K562 (cell line): Measurements from ENCODE around the gene CMBL. TPM values are rescaled to one million over a fixed set of nuclear protein-coding genes. Genes with fewer than 3 reads are reported as not detected.

Experiments
- ARID4B ChIP-seq: sonication (generic); formaldehyde crosslinking; IDR thresholded peaks from 2 replicates; pipeline ENCODE4 v1.8.0; 2022; ENCODE audit warnings: mild to moderate bottlenecking, missing genetic modification reagents
- CCAR2 ChIP-seq: fragments of 200-400 bp; formaldehyde crosslinking; IDR thresholded peaks from 2 replicates; pipeline ENCODE4 v1.6.1; 2017; ENCODE audit warnings: mild to moderate bottlenecking, low read depth, low read length
- HMG20A ChIP-seq: fragments of 450-650 bp; formaldehyde crosslinking; conservative IDR thresholded peaks from 2 replicates; pipeline ENCODE4 v1.4.0; 2020; ENCODE audit warnings: mild to moderate bottlenecking, mixed read lengths
- REST ChIP-seq, 2 experiments: fragments of 450-650 bp; formaldehyde crosslinking in 1 of 2; IDR thresholded peaks; 2 replicates each; pipeline versions ENCODE4 v1.4.0 to v1.6.1; 2014 to 2020; ENCODE audit warnings: mild to moderate bottlenecking in 2 of 2, borderline replicate concordance in 1 of 2, low read depth in 1 of 2
- RNF2 ChIP-seq: sonication (generic); IDR thresholded peaks from 2 replicates; pipeline ENCODE4 v1.6.1; 2016
- SRSF1 ChIP-seq: fragments of 200-400 bp; formaldehyde crosslinking; IDR thresholded peaks from 2 replicates; pipeline ENCODE4 v1.6.1; 2017; ENCODE audit warnings: mild to moderate bottlenecking, low read depth, low read length, moderate library complexity
- UBTF ChIP-seq, 2 experiments: IDR thresholded peaks; 2 replicates each; pipeline ENCODE4 v1.6.1; 2012; ENCODE audit warnings: improper control_type of control experiment in 2 of 2, low read depth in 2 of 2, low read length in 2 of 2, borderline replicate concordance in 1 of 2
- ZBTB43 ChIP-seq: sonication (generic); formaldehyde crosslinking; IDR thresholded peaks from 2 replicates; pipeline ENCODE4 v1.8.0; 2023; ENCODE audit warnings: mild to moderate bottlenecking, missing genetic modification reagents
- polyA plus RNA-seq, 8 experiments: library from polyadenylated mRNA; depleted of rRNA in 4 of 8; stranded (reverse) in 5 of 8; unstranded in 3 of 8; fragments of >200 nt; fragmentation: Nextera tagmentation in 2 of 8; fragmentation: Illumina TruSeq in 1 of 8; extraction: Ambion mirVana in 2 of 8; extraction: Trizol in 1 of 8; gene quantifications; 2 replicates each; pipeline versions ENCODE4 v1.2.1 to v1.2.3, GENCODE V29; 2011 to 2014; ENCODE audit warnings: inconsistent platforms in 1 of 8, missing spikeins in 1 of 8
- total RNA-seq, 7 experiments: library from RNA; depleted of rRNA in 6 of 7; stranded (reverse); fragments of >200 nt in 6 of 7; fragmentation: Illumina TruSeq in 2 of 7; extraction: Trizol in 2 of 7; gene quantifications; 2 replicates each; pipeline versions ENCODE4 v1.2.1 to v1.2.3, GENCODE V29; 2011 to 2021; ENCODE audit warnings: low replicate concordance in 1 of 7

The CMBL gene
- total and polyA plus RNA-seq, 9 of the 15 experiments (the other 6 are each of a cell fraction or from before 2014, with no cell fraction given) = 22.6 to 192 (median 71.1) TPM

GRCh38 chr5:10249948-10250805 lies 57.5 kb downstream of the CMBL start, which contains the start of gene CCT5 (continued):
- TF ChIP-seq ZBTB43 (CRISPR knock-in tag) (peak; percentile 55), REST (IDR thresholded peaks at IDR 0.05; ENCODE audit: borderline replicate concordance) (peak; percentile 82), REST (CRISPR knock-in tag; IDR thresholded peaks at IDR 0.05; ENCODE audit: low read depth) (peak; percentile 64; the same call in 1 of the 2 replicates), SRSF1 (no peak), HMG20A (CRISPR knock-in tag) (no peak), UBTF (IDR thresholded peaks at IDR 0.05; ENCODE audit: borderline replicate concordance in 1 of 2, low read depth in 2 of 2, low read length in 2 of 2) (peak in 1 of 2 experiments; percentile 59; a peak in 2 of 4 replicates), ARID4B (CRISPR knock-in tag) (peak; percentile 96), CCAR2 (0 out of 2 replicates have a peak, but pooled peaks have one; percentile 21), RNF2 (0 out of 2 replicates have a peak, but pooled peaks have one; percentile 27)
